Caco-2 (cell line): ENCODE data around the gene RNF121. TPM values are rescaled to one million over a fixed set of nuclear protein-coding genes. Genes with fewer than 3 reads are reported as not detected.

Source experiments
- BruUV-seq: library from RNA; stranded (reverse); fragments of 400-500 nt; replicated peaks from 2 replicates; lab custom pipeline; 2021; lab: Mats Ljungman, UMichigan
- CTCF ChIA-PET: fragments of 300-600 bp; sonication (Branson Sonifier 250); formaldehyde crosslinking; loops from one replicate; lab custom pipeline; 2022; ENCODE audit warnings: antibody characterized with exemption; lab: Charles Lee
- POLR2A ChIA-PET: fragments of 300-600 bp; sonication (Branson Sonifier 250); formaldehyde crosslinking; loops from one replicate; lab custom pipeline; 2022; ENCODE audit warnings: antibody characterized with exemption; lab: Charles Lee
- DNase-seq, 2 experiments: peaks; one replicate each; pipeline versions ENCODE4 v3.0.0 to v3.0.0-alpha.2; 2020 to 2022
- H3K27me3 ChIP-seq: replicated peaks from 2 replicates; pipeline ENCODE4 v1.6.0; 2011; ENCODE audit warnings: low read length; ENCODE audit not compliant: control insufficient read depth, insufficient read depth
- H3K36me3 ChIP-seq: 2 replicates; pipeline ENCODE4 v1.5.1; 2011; ENCODE audit warnings: low read length; ENCODE audit not compliant: control insufficient read depth, insufficient read depth
- H3K4me1 ChIP-seq: fragments of 250-450 bp; sonication (Bioruptor Pico); 2 replicates; pipeline ENCODE4 v1.5.1; 2020; ENCODE audit warnings: mild to moderate bottlenecking
- H3K4me3 ChIP-seq: 2 replicates; pipeline ENCODE4 v1.5.1; 2011; ENCODE audit warnings: low read depth, mild to moderate bottlenecking, control low read depth, low read length
- H3K9me3 ChIP-seq: fragments of 250-450 bp; sonication (Bioruptor Pico); 2 replicates; pipeline ENCODE4 v1.5.1; 2020; ENCODE audit warnings: mild to moderate bottlenecking, moderate library complexity
- H3K27ac Mint-ChIP-seq: one replicate; pipeline ENCODE4 v1.8.0; 2022; ENCODE audit warnings: mixed read lengths; ENCODE audit not compliant: unreplicated experiment
- H3K27me3 Mint-ChIP-seq: one replicate; pipeline ENCODE4 v1.8.0; 2022; ENCODE audit warnings: mixed read lengths; ENCODE audit not compliant: insufficient read depth, unreplicated experiment
- H3K36me3 Mint-ChIP-seq: one replicate; pipeline ENCODE4 v1.8.0; 2022; ENCODE audit warnings: mild to moderate bottlenecking, mixed read lengths; ENCODE audit not compliant: insufficient read depth, unreplicated experiment
- H3K4me1 Mint-ChIP-seq: one replicate; pipeline ENCODE4 v1.8.0; 2022; ENCODE audit warnings: low read depth, mixed read lengths; ENCODE audit not compliant: unreplicated experiment
- H3K4me3 Mint-ChIP-seq: one replicate; pipeline ENCODE4 v1.8.0; 2022; ENCODE audit warnings: mild to moderate bottlenecking, moderate library complexity, mixed read lengths; ENCODE audit not compliant: unreplicated experiment
- H3K9me3 Mint-ChIP-seq: one replicate; pipeline ENCODE4 v1.8.0; 2022; ENCODE audit warnings: mixed read lengths; ENCODE audit not compliant: unreplicated experiment
- CTCF ChIP-seq, 2 experiments: fragments of 200-600 bp in 1 of 2; IDR thresholded peaks; 1 replicate in 1 of 2; 2 replicates in 1 of 2; pipeline versions ENCODE4 v1.5.1 to v1.8.0; 2011 to 2022; ENCODE audit warnings: antibody characterized with exemption in 1 of 2, control low read depth in 1 of 2, inconsistent platforms in 1 of 2, low read depth in 1 of 2, low read length in 1 of 2, mild to moderate bottlenecking in 1 of 2, moderate library complexity in 1 of 2; ENCODE audit not compliant: insufficient read depth in 1 of 2, severe bottlenecking in 1 of 2, unreplicated experiment in 1 of 2
- intact Hi-C: fragments of 100-400 bp; cut with micrococcal nuclease; formaldehyde crosslinking; loops from one replicate; pipeline ENCODE4 v1.10.0; 2022; ENCODE audit not compliant: unreplicated experiment
- total RNA-seq: library from RNA; stranded (reverse); gene quantifications from 2 replicates; pipeline ENCODE4 v1.2.3, GENCODE V29; 2022

The RNF121 gene
- total RNA-seq, 1 experiment from 2014 or later, result 146 TPM

- H3K27me3 Mint-ChIP-seq, result no peaks in the 10 kb centered on the region
- Histone ChIP-seq H3K36me3 (no peaks in the 10 kb centered on the region), H3K27me3 (no peaks in the 10 kb centered on the region), H3K4me3 (no peak overlapping the region), H3K4me1 (peaks cover 9% of the 10 kb centered on the region), H3K9me3 (no peaks in the 10 kb centered on the region)
- no peak for DNase-seq
- H3K4me1 Mint-ChIP-seq, result peaks cover 19% of the 10 kb centered on the region
- H3K27ac Mint-ChIP-seq, result no peak overlapping the region
- ChIA-PET POLR2A (no interaction called here), CTCF (interaction anchor here (1.5 kb wide), 1 partner anchor 10 kb away, joined by 4 read pairs; no protein-coding TSS in a partner anchor)
- no peak for TF ChIP-seq CTCF (IDR thresholded peaks at IDR 0.05; ENCODE audit: insufficient read depth in 1 of 2, low read depth in 1 of 2, low read length in 1 of 2, severe bottlenecking in 1 of 2, unreplicated experiment in 1 of 2)
- H3K4me3 Mint-ChIP-seq, result no peak overlapping the region
- H3K36me3 Mint-ChIP-seq, result peaks cover 23% of the 10 kb centered on the region
- intact Hi-C loops, result no loop called here
- no TSS peak for BruUV-seq
- H3K9me3 Mint-ChIP-seq, result no peaks in the 10 kb centered on the region
Measured at GRCh38 chr11:71933141-71933933, 4.5 kb downstream of the RNF121 start.

GRCh38 chr11:71934213-71934612 lies 5.4 kb downstream of the RNF121 start:
- no peaks in the 10 kb centered on the region for H3K27me3 Mint-ChIP-seq
- peaks cover 19% of the 10 kb centered on the region for H3K4me1 Mint-ChIP-seq
- no peak overlapping the region for H3K4me3 Mint-ChIP-seq
- intact Hi-C loops, result no loop called here
- no peak for TF ChIP-seq CTCF (IDR thresholded peaks at IDR 0.05; ENCODE audit: insufficient read depth in 1 of 2, low read depth in 1 of 2, low read length in 1 of 2, severe bottlenecking in 1 of 2, unreplicated experiment in 1 of 2)
- peaks cover 15% of the 10 kb centered on the region for H3K36me3 Mint-ChIP-seq
- no peak for DNase-seq
- POLR2A ChIA-PET, result no interaction called here
- no peaks in the 10 kb centered on the region for H3K27me3 ChIP-seq
- no peak overlapping the region for H3K27ac Mint-ChIP-seq
- H3K9me3 ChIP-seq, result no peaks in the 10 kb centered on the region
- H3K9me3 Mint-ChIP-seq, result no peaks in the 10 kb centered on the region
- H3K4me3 ChIP-seq, result no peak overlapping the region
- CTCF ChIA-PET, result no interaction called here
- peaks cover 9% of the 10 kb centered on the region for H3K4me1 ChIP-seq
- BruUV-seq, result no TSS peak
- no peaks in the 10 kb centered on the region for H3K36me3 ChIP-seq

- no peak overlapping the region for H3K27ac Mint-ChIP-seq
- Histone ChIP-seq H3K27me3 (no peaks in the 10 kb centered on the region), H3K36me3 (no peaks in the 10 kb centered on the region), H3K4me1 (peaks cover 2% of the 10 kb centered on the region), H3K9me3 (no peaks in the 10 kb centered on the region), H3K4me3 (no peak overlapping the region)
- no peaks in the 10 kb centered on the region for H3K9me3 Mint-ChIP-seq
- no peak overlapping the region for H3K4me3 Mint-ChIP-seq
- peaks cover 10% of the 10 kb centered on the region for H3K4me1 Mint-ChIP-seq
- intact Hi-C loops, result no loop called here
- no peak for TF ChIP-seq CTCF (IDR thresholded peaks at IDR 0.05; ENCODE audit: insufficient read depth in 1 of 2, low read depth in 1 of 2, low read length in 1 of 2, severe bottlenecking in 1 of 2, unreplicated experiment in 1 of 2)
- POLR2A ChIA-PET, result no interaction called here
- no TSS peak for BruUV-seq
- CTCF ChIA-PET, result no interaction called here
- peaks cover 9% of the 10 kb centered on the region for H3K36me3 Mint-ChIP-seq
- DNase-seq, result no peak
- no peaks in the 10 kb centered on the region for H3K27me3 Mint-ChIP-seq
Measured at GRCh38 chr11:71935338-71935925, 6.6 kb downstream of the RNF121 start.
